SU-DHL-6 (cell line): ENCODE data around the gene DIP2C.

Experiments
- H2AFZ ChIP-seq: fragments of 200-600 bp; sonication (generic); 2 replicates; pipeline ENCODE4 v1.6.1; 2014; ENCODE audit warnings: low read depth, mild to moderate bottlenecking, moderate library complexity, mixed read lengths, antibody characterized with exemption, low read length; ENCODE audit not compliant: severe bottlenecking
- H3F3A ChIP-seq: fragments of 200-600 bp; shearing (Covaris generic); 2 replicates; pipeline ENCODE4 v1.6.0; 2016; ENCODE audit warnings: antibody characterized with exemption, mild to moderate bottlenecking; ENCODE audit not compliant: insufficient read depth
- H3K27ac ChIP-seq: fragments of 200-600 bp; sonication (generic); 2 replicates; pipeline ENCODE4 v1.5.1; 2016; ENCODE audit warnings: low read depth, mild to moderate bottlenecking, low read length, moderate library complexity, mixed read lengths
- H3K27me3 ChIP-seq: fragments of 200-600 bp; sonication (generic), shearing (Covaris generic); 2 replicates; pipeline ENCODE4 v1.6.0; 2014; ENCODE audit warnings: mild to moderate bottlenecking, low read length
- H3K36me3 ChIP-seq: fragments of 200-600 bp; sonication (generic); 2 replicates; pipeline ENCODE4 v1.6.1; 2014; ENCODE audit warnings: mild to moderate bottlenecking, low read length, mixed read lengths
- H3K4me2 ChIP-seq: fragments of 300-600, 200-600 bp; shearing (Covaris generic), sonication (generic); 2 replicates; pipeline ENCODE4 v1.6.0; 2014; ENCODE audit warnings: low read length, low read depth, mild to moderate bottlenecking; ENCODE audit not compliant: poor library complexity, severe bottlenecking
- H3K4me3 ChIP-seq: fragments of 200-600 bp; sonication (generic); 2 replicates; pipeline ENCODE4 v1.5.1; 2014; ENCODE audit warnings: antibody characterized with exemption, low read length, mild to moderate bottlenecking, mixed read lengths; ENCODE audit not compliant: insufficient read depth, poor library complexity, severe bottlenecking
- H3K79me2 ChIP-seq: fragments of 200-600 bp; sonication (generic); 2 replicates; pipeline ENCODE4 v1.6.1; 2014; ENCODE audit warnings: mild to moderate bottlenecking, low read length, moderate library complexity; ENCODE audit not compliant: insufficient read depth
- H3K9ac ChIP-seq: fragments of 200-600 bp; sonication (generic); 2 replicates; pipeline ENCODE4 v1.7.0; 2014; ENCODE audit warnings: mild to moderate bottlenecking, low read length
- H3K9me2 ChIP-seq: fragments of 200-600 bp; sonication (generic); replicated peaks from 2 replicates; pipeline ENCODE4 v1.6.1; 2014; ENCODE audit warnings: low read length; ENCODE audit not compliant: insufficient read depth
- H3K9me3 ChIP-seq: fragments of 200-600 bp; sonication (generic); 2 replicates; pipeline ENCODE4 v1.6.1; 2014; ENCODE audit warnings: low read length, mixed read lengths; ENCODE audit not compliant: insufficient read depth
- H4K20me1 ChIP-seq: fragments of 200-600 bp; sonication (generic); 2 replicates; pipeline ENCODE4 v1.6.1; 2014; ENCODE audit warnings: low read depth, mild to moderate bottlenecking, antibody characterized with exemption, low read length, moderate library complexity, mixed read lengths
- EZH2phosphoT487 ChIP-seq: fragments of 200-600 bp; sonication (generic), shearing (Covaris generic); conservative IDR thresholded peaks from 2 replicates; pipeline ENCODE4 v1.6.1; 2018; ENCODE audit warnings: mild to moderate bottlenecking, antibody characterized with exemption, low read length, moderate library complexity, mixed read lengths
- TF ChIP-seq, protein P1 (sequence below): fragments of 200-600 bp; sonication (generic); IDR thresholded peaks from one replicate; pipeline ENCODE4 v1.5.1; 2017; ENCODE audit warnings: antibody characterized with exemption, mild to moderate bottlenecking, low read length, moderate library complexity; ENCODE audit not compliant: insufficient read depth, poor library complexity, severe bottlenecking

Gene DIP2C

GRCh38 chr10:677038-677437, 12.4 kb downstream of the DIP2C start:
- no peak overlapping the region for H3K9ac ChIP-seq
- no peaks in the 10 kb centered on the region for H3K9me2 ChIP-seq
- H3K36me3 ChIP-seq, result no peaks in the 10 kb centered on the region
- H3K79me2 ChIP-seq, result no peaks in the 10 kb centered on the region
- no peak overlapping the region for H2AFZ ChIP-seq
- TF ChIP-seq EZH2phosphoT487, result no peak
- TF ChIP-seq, protein P1, sequence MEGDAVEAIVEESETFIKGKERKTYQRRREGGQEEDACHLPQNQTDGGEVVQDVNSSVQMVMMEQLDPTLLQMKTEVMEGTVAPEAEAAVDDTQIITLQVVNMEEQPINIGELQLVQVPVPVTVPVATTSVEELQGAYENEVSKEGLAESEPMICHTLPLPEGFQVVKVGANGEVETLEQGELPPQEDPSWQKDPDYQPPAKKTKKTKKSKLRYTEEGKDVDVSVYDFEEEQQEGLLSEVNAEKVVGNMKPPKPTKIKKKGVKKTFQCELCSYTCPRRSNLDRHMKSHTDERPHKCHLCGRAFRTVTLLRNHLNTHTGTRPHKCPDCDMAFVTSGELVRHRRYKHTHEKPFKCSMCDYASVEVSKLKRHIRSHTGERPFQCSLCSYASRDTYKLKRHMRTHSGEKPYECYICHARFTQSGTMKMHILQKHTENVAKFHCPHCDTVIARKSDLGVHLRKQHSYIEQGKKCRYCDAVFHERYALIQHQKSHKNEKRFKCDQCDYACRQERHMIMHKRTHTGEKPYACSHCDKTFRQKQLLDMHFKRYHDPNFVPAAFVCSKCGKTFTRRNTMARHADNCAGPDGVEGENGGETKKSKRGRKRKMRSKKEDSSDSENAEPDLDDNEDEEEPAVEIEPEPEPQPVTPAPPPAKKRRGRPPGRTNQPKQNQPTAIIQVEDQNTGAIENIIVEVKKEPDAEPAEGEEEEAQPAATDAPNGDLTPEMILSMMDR, result no peak
- H4K20me1 ChIP-seq, result no peaks in the 10 kb centered on the region
- no peak overlapping the region for H3K4me2 ChIP-seq
- H3K4me3 ChIP-seq, result no peak overlapping the region
- no peaks in the 10 kb centered on the region for H3K9me3 ChIP-seq
- no peaks in the 10 kb centered on the region for H3K27me3 ChIP-seq
- no peak overlapping the region for H3K27ac ChIP-seq
- no peaks in the 10 kb centered on the region for H3F3A ChIP-seq

- H2AFZ ChIP-seq, result no peak overlapping the region
- H3K27me3 ChIP-seq, result no peaks in the 10 kb centered on the region
- no peak overlapping the region for H3K4me2 ChIP-seq
- no peaks in the 10 kb centered on the region for H3K36me3 ChIP-seq
- TF ChIP-seq, protein P1, result no peak
- no peak for TF ChIP-seq EZH2phosphoT487
- no peaks in the 10 kb centered on the region for H4K20me1 ChIP-seq
- no peaks in the 10 kb centered on the region for H3F3A ChIP-seq
- no peak overlapping the region for H3K4me3 ChIP-seq
- H3K9me2 ChIP-seq, result no peaks in the 10 kb centered on the region
- no peak overlapping the region for H3K27ac ChIP-seq
- H3K9me3 ChIP-seq, result no peaks in the 10 kb centered on the region
- H3K9ac ChIP-seq, result no peak overlapping the region
- no peaks in the 10 kb centered on the region for H3K79me2 ChIP-seq
These were observed 13.3 kb downstream of the DIP2C start for GRCh38 chr10:676178-676577.

DNA sequence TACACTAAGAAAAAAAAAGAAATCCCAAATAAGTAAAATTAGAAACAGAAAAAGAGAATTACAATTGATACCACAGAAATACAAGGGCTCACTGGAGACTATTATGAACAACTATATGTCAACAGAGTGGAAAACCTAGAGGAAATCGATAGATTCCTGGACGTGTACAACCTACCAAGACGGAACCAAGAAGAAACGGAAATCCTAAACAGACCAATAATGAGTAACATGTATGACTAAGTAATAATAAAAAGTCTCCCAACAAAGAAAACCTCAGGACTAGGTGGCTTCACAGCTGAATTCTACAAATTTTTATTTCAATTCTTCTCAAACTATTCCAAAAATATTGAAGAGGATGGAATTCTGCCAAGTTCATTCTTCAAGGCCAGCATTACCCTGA, 13.9 kb downstream of the DIP2C start:
- no peak overlapping the region for H2AFZ ChIP-seq
- no peak overlapping the region for H3K27ac ChIP-seq
- TF ChIP-seq, protein P1, result no peak
- TF ChIP-seq EZH2phosphoT487, result no peak
- no peaks in the 10 kb centered on the region for H3K9me2 ChIP-seq
- H3K4me2 ChIP-seq, result no peak overlapping the region
- H3F3A ChIP-seq, result no peaks in the 10 kb centered on the region
- H3K9me3 ChIP-seq, result no peaks in the 10 kb centered on the region
- H3K36me3 ChIP-seq, result no peaks in the 10 kb centered on the region
- H3K4me3 ChIP-seq, result no peak overlapping the region
- H3K9ac ChIP-seq, result no peak overlapping the region
- H4K20me1 ChIP-seq, result no peaks in the 10 kb centered on the region
- H3K79me2 ChIP-seq, result no peaks in the 10 kb centered on the region
- no peaks in the 10 kb centered on the region for H3K27me3 ChIP-seq
